IMR-90 (cell line): ENCODE measurements around the gene DUSP23. TPM values are rescaled to one million over a fixed set of nuclear protein-coding genes. Genes with fewer than 3 reads are reported as not detected.

Source experiments
- ATAC-seq: fragments of 200-7000 bp; cut with Tn5 transposase; 2 replicates; pipeline ENCODE4 v1.9.1; 2020; ENCODE audit warnings: low read depth, mild to moderate bottlenecking, moderate library complexity
- BruUV-seq: library from RNA; stranded (reverse); fragments of 400-500 nt; replicated peaks from 2 replicates; lab custom pipeline; 2021; lab: Mats Ljungman, UMichigan
- CTCF ChIA-PET: fragments of 300-600 bp; formaldehyde crosslinking; extraction: SDS; loops from one replicate; lab custom pipeline; 2021; ENCODE audit warnings: antibody characterized with exemption; lab: Yijun Ruan, JAX
- POLR2A ChIA-PET: fragments of 300-600 bp; sonication (Branson Sonifier 250); formaldehyde crosslinking; loops from one replicate; lab custom pipeline; 2022; ENCODE audit warnings: antibody characterized with exemption; ENCODE audit not compliant: unreplicated experiment; lab: Charles Lee
- DNase-seq: peaks from one replicate; pipeline ENCODE4 v3.0.0; 2013
- H2AFZ ChIP-seq: replicated peaks from 2 replicates; pipeline ENCODE3; 2013; ENCODE audit warnings: low read length, mild to moderate bottlenecking; ENCODE audit not compliant: poor library complexity
- H2AK5ac ChIP-seq: 2 replicates; pipeline ENCODE4 v1.6.1; 2013; ENCODE audit warnings: low read depth, low read length, inconsistent platforms
- H2AK9ac ChIP-seq: replicated peaks from 2 replicates; pipeline ENCODE3; 2013; ENCODE audit warnings: mild to moderate bottlenecking, low read depth, low read length, moderate library complexity; ENCODE audit not compliant: poor library complexity
- H2BK120ac ChIP-seq: 2 replicates; pipeline ENCODE4 v1.6.1; 2013; ENCODE audit warnings: low read depth, low read length, inconsistent platforms
- H2BK15ac ChIP-seq: 3 replicates; pipeline ENCODE4 v1.6.1; 2013; ENCODE audit warnings: low read depth, low read length, inconsistent platforms
- H2BK20ac ChIP-seq: 2 replicates; pipeline ENCODE4 v1.6.1; 2013; ENCODE audit warnings: low read depth, mild to moderate bottlenecking, inconsistent platforms, low read length, moderate library complexity
- H2BK5ac ChIP-seq: 2 replicates; pipeline ENCODE4 v1.6.1; 2013; ENCODE audit warnings: mild to moderate bottlenecking, low read depth, low read length, inconsistent platforms; ENCODE audit not compliant: poor library complexity, severe bottlenecking
- H3K14ac ChIP-seq: replicated peaks from 2 replicates; pipeline ENCODE4 v1.6.1; 2013; ENCODE audit warnings: low read depth, low read length, inconsistent platforms
- H3K18ac ChIP-seq: 2 replicates; pipeline ENCODE4 v1.6.1; 2013; ENCODE audit warnings: low read depth, low read length, control low read depth
- H3K23ac ChIP-seq: 2 replicates; pipeline ENCODE4 v1.6.1; 2013; ENCODE audit warnings: low read depth, low read length, inconsistent platforms
- H3K27ac ChIP-seq: 2 replicates; pipeline ENCODE4 v1.5.1; 2013; ENCODE audit warnings: mild to moderate bottlenecking, control low read depth, low read length; ENCODE audit not compliant: insufficient read depth
- H3K27me3 ChIP-seq: 2 replicates; pipeline ENCODE4 v1.6.1; 2013; ENCODE audit warnings: low read length; ENCODE audit not compliant: control insufficient read depth, insufficient read depth
- H3K36me3 ChIP-seq: 2 replicates; pipeline ENCODE4 v1.6.1; 2013; ENCODE audit warnings: low read length, mixed read lengths; ENCODE audit not compliant: control insufficient read depth, insufficient read depth
- H3K4ac ChIP-seq: 2 replicates; pipeline ENCODE4 v1.6.1; 2013; ENCODE audit warnings: low read depth, low read length, inconsistent platforms
- H3K4me1 ChIP-seq: 2 replicates; pipeline ENCODE4 v1.6.1; 2013; ENCODE audit warnings: low read length, mixed read lengths; ENCODE audit not compliant: control insufficient read depth, insufficient read depth
- H3K4me2 ChIP-seq: 2 replicates; pipeline ENCODE4 v1.6.1; 2013; ENCODE audit warnings: low read depth, mild to moderate bottlenecking, control low read depth, low read length, moderate library complexity
- H3K4me3 ChIP-seq: 2 replicates; pipeline ENCODE4 v1.5.1; 2013; ENCODE audit warnings: low read depth, mild to moderate bottlenecking, control low read depth, low read length, moderate library complexity; ENCODE audit not compliant: insufficient read depth
- H3K56ac ChIP-seq: 2 replicates; pipeline ENCODE4 v1.6.1; 2013; ENCODE audit warnings: low read length, inconsistent platforms; ENCODE audit not compliant: insufficient read depth; ENCODE audit errors: extremely low read depth
- H3K79me1 ChIP-seq, 2 experiments: 2 replicates each; pipeline ENCODE4 v1.6.1; 2013; ENCODE audit warnings: low read length in 2 of 2, inconsistent platforms in 1 of 2, low read depth in 1 of 2
- H3K9ac ChIP-seq: 2 replicates; pipeline ENCODE4 v1.6.1; 2013; ENCODE audit warnings: low read depth, low read length, control low read depth
- H3K9me1 ChIP-seq: 2 replicates; pipeline ENCODE4 v1.6.1; 2013; ENCODE audit warnings: low read length, inconsistent platforms; ENCODE audit not compliant: insufficient read depth
- H3K9me3 ChIP-seq: 2 replicates; pipeline ENCODE4 v1.6.1; 2013; ENCODE audit warnings: low read length; ENCODE audit not compliant: control insufficient read depth, insufficient read depth
- H4K20me1 ChIP-seq: 2 replicates; pipeline ENCODE4 v1.6.1; 2013; ENCODE audit warnings: low read length, inconsistent platforms; ENCODE audit not compliant: insufficient read depth
- H4K5ac ChIP-seq: 2 replicates; pipeline ENCODE4 v1.6.1; 2013; ENCODE audit warnings: mild to moderate bottlenecking, low read depth, low read length, control low read depth
- H4K8ac ChIP-seq, 2 experiments: 2 replicates each; pipeline ENCODE4 v1.6.1; 2013; ENCODE audit warnings: low read depth in 2 of 2, low read length in 2 of 2, control low read depth in 1 of 2, inconsistent platforms in 1 of 2
- H4K91ac ChIP-seq: 2 replicates; pipeline ENCODE4 v1.6.1; 2013; ENCODE audit warnings: low read depth, low read length, inconsistent platforms; ENCODE audit not compliant: insufficient read depth
- BHLHE40 ChIP-seq: fragments of 150-350 bp; IDR thresholded peaks from 2 replicates; pipeline ENCODE4 v1.6.1; 2016; ENCODE audit warnings: mild to moderate bottlenecking, low read depth, low read length
- CEBPB ChIP-seq: IDR thresholded peaks from 2 replicates; pipeline ENCODE4 v1.6.1; 2012; ENCODE audit warnings: low read depth, low read length, improper control_type of control experiment
- CHD1 ChIP-seq: IDR thresholded peaks from 2 replicates; pipeline ENCODE4 v1.6.1; 2012; ENCODE audit warnings: low read depth, low read length, improper control_type of control experiment
- CTCF ChIP-seq: conservative IDR thresholded peaks from 2 replicates; pipeline ENCODE4 v1.5.1; 2012; ENCODE audit warnings: mild to moderate bottlenecking, low read depth, low read length, improper control_type of control experiment
- ELK1 ChIP-seq: fragments of 150-350 bp; IDR thresholded peaks from 2 replicates; pipeline ENCODE4 v1.6.1; 2016; ENCODE audit warnings: low read depth, mild to moderate bottlenecking, low read length, moderate library complexity, borderline replicate concordance
- FOS ChIP-seq: fragments of 150-350 bp; IDR thresholded peaks from 2 replicates; pipeline ENCODE4 v1.6.1; 2016; ENCODE audit warnings: low read depth, low read length
- MAFK ChIP-seq: IDR thresholded peaks from 2 replicates; pipeline ENCODE4 v1.6.1; 2012; ENCODE audit warnings: low read depth, low read length, improper control_type of control experiment
- MAZ ChIP-seq: IDR thresholded peaks from 2 replicates; pipeline ENCODE4 v1.6.1; 2012; ENCODE audit warnings: low read depth, mild to moderate bottlenecking, low read length, improper control_type of control experiment, moderate library complexity, borderline replicate concordance
- MXI1 ChIP-seq: IDR thresholded peaks from 2 replicates; pipeline ENCODE4 v1.6.1; 2012; ENCODE audit warnings: low read depth, mild to moderate bottlenecking, low read length, moderate library complexity, borderline replicate concordance
- POLR2A ChIP-seq: IDR thresholded peaks from 2 replicates; pipeline ENCODE4 v1.6.1; 2012; ENCODE audit warnings: mild to moderate bottlenecking, low read depth, low read length
- RAD21 ChIP-seq: IDR thresholded peaks from 2 replicates; pipeline ENCODE4 v1.6.1; 2012; ENCODE audit warnings: low read length, improper control_type of control experiment
- RCOR1 ChIP-seq: IDR thresholded peaks from 2 replicates; pipeline ENCODE4 v1.6.1; 2012; ENCODE audit warnings: mild to moderate bottlenecking, low read length, improper control_type of control experiment; ENCODE audit not compliant: insufficient replicate concordance
- RFX5 ChIP-seq: IDR thresholded peaks from 2 replicates; pipeline ENCODE4 v1.8.0; 2012; ENCODE audit warnings: low read depth, mild to moderate bottlenecking, low read length, moderate library complexity
- SMC3 ChIP-seq: fragments of 150-350 bp; IDR thresholded peaks from 2 replicates; pipeline ENCODE4 v1.6.1; 2016; ENCODE audit warnings: low read depth, mild to moderate bottlenecking, antibody characterized with exemption, low read length, moderate library complexity
- WGBS, 2 experiments: methylation state at CpG; one replicate each; pipeline versions ENCODE4 v1.1.5 to v1.1.7; 2013; ENCODE audit warnings: missing lambda C conversion rate in 2 of 2; ENCODE audit not compliant: insufficient read length in 1 of 2; ENCODE audit errors: extremely low coverage in 2 of 2; 5-methylcytosine and 5-hydroxymethylcytosine counted together
- dilution Hi-C: fragments of 300-500 bp; cut with HindIII; formaldehyde crosslinking; loops from one replicate; pipeline ENCODE4 v1.14.3; 2018; ENCODE audit warnings: low sequenced_read_pairs; ENCODE audit not compliant: unreplicated experiment
- in situ Hi-C: fragments of 300-500 bp; cut with MboI; formaldehyde crosslinking; loops from 3 replicates; pipeline ENCODE4 v1.14.3; 2019; ENCODE audit warnings: low sequenced_read_pairs, inconsistent platforms, mixed read lengths
- intact Hi-C: fragments of 100-400 bp; cut with micrococcal nuclease; formaldehyde crosslinking; loops from 2 replicates; pipeline ENCODE4 v1.10.0; 2022
- polyA plus RNA-seq, 3 experiments: library from polyadenylated mRNA; depleted of rRNA; stranded (reverse); fragments of >200 nt; gene quantifications; 2 replicates each; pipeline ENCODE4 v1.2.3, GENCODE V29; 2012; ENCODE audit warnings: low replicate concordance in 1 of 3
- total RNA-seq: library from RNA; depleted of rRNA; stranded (reverse); fragments of >200 nt; gene quantifications from 2 replicates; pipeline ENCODE4 v1.2.3, GENCODE V29; 2012
- TF ChIP-seq, protein P1 (sequence below): fragments of 150-350 bp; IDR thresholded peaks from 2 replicates; pipeline ENCODE4 v1.6.1; 2017; ENCODE audit warnings: mild to moderate bottlenecking, antibody characterized with exemption, low read length, low read depth

The DUSP23 gene
- total and polyA plus RNA-seq, 2 of the 4 experiments (the other 2 are of a cell fraction): 4.1 to 12.9 TPM

- POLR2A ChIA-PET: no interaction called here
Observed at GRCh38 chr1:159748370-159748769, 32.4 kb upstream of the DUSP23 start.

More at GRCh38 chr1:159748370-159748769, 32.4 kb upstream of the DUSP23 start:
- ATAC-seq (no peak), DNase-seq (no peak)
- H3K56ac ChIP-seq: no peak overlapping the region
- no peaks in the 10 kb centered on the region for H3K79me1 ChIP-seq
- no peaks in the 10 kb centered on the region for H3K9me1 ChIP-seq
- H3K27ac ChIP-seq: no peak overlapping the region
- H2AFZ ChIP-seq: no peak overlapping the region
- WGBS, 2 experiments: 100% methylated on average over 1 of the region's 1 CpG; no CpG with 5 or more reads in 1 of the 2 experiments
- H3K27me3 ChIP-seq: no peaks in the 10 kb centered on the region
- BruUV-seq: no TSS peak
- CTCF ChIA-PET: interaction anchor here (0.6 to 0.8 kb wide), 2 partner anchors 10 to 370 kb away, joined by 3 to 5 read pairs; no protein-coding TSS in a partner anchor
- H3K23ac ChIP-seq: no peak overlapping the region
- no peak overlapping the region for H3K14ac ChIP-seq
- no peak overlapping the region for H2BK20ac ChIP-seq
- no peak overlapping the region for H2BK15ac ChIP-seq
- H2BK5ac ChIP-seq: no peak overlapping the region
- no peak overlapping the region for H4K91ac ChIP-seq
- intact Hi-C loops (no loop called here), in situ Hi-C loops (no loop called here), dilution Hi-C loops (no loop called here)
- H4K5ac ChIP-seq: no peak overlapping the region
- no peaks in the 10 kb centered on the region for H3K9me3 ChIP-seq
- H3K36me3 ChIP-seq: no peaks in the 10 kb centered on the region
- TF ChIP-seq MAFK (no peak), RCOR1 (no peak), ELK1 (no peak), BHLHE40 (no peak), CTCF (no peak), CEBPB (no peak), RFX5 (no peak), POLR2A (no peak), CHD1 (no peak), SMC3 (no peak), FOS (no peak), MXI1 (no peak), RAD21 (no peak), MAZ (no peak)
- TF ChIP-seq, protein P1, sequence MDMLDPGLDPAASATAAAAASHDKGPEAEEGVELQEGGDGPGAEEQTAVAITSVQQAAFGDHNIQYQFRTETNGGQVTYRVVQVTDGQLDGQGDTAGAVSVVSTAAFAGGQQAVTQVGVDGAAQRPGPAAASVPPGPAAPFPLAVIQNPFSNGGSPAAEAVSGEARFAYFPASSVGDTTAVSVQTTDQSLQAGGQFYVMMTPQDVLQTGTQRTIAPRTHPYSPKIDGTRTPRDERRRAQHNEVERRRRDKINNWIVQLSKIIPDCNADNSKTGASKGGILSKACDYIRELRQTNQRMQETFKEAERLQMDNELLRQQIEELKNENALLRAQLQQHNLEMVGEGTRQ: no peak
- H3K4ac ChIP-seq: no peak overlapping the region
- no peak overlapping the region for H2AK9ac ChIP-seq
- no peak overlapping the region for H2AK5ac ChIP-seq
- H4K20me1 ChIP-seq: no peaks in the 10 kb centered on the region
- no peak overlapping the region for H4K8ac ChIP-seq
- no peaks in the 10 kb centered on the region for H3K4me1 ChIP-seq
- no peak overlapping the region for H3K4me2 ChIP-seq
- no peak overlapping the region for H3K4me3 ChIP-seq
- H2BK120ac ChIP-seq: no peak overlapping the region
- no peak overlapping the region for H3K18ac ChIP-seq
- H3K9ac ChIP-seq: no peak overlapping the region
